ENCODE data around the gene SNX8.

- TF ChIP-seq, protein P1, sequence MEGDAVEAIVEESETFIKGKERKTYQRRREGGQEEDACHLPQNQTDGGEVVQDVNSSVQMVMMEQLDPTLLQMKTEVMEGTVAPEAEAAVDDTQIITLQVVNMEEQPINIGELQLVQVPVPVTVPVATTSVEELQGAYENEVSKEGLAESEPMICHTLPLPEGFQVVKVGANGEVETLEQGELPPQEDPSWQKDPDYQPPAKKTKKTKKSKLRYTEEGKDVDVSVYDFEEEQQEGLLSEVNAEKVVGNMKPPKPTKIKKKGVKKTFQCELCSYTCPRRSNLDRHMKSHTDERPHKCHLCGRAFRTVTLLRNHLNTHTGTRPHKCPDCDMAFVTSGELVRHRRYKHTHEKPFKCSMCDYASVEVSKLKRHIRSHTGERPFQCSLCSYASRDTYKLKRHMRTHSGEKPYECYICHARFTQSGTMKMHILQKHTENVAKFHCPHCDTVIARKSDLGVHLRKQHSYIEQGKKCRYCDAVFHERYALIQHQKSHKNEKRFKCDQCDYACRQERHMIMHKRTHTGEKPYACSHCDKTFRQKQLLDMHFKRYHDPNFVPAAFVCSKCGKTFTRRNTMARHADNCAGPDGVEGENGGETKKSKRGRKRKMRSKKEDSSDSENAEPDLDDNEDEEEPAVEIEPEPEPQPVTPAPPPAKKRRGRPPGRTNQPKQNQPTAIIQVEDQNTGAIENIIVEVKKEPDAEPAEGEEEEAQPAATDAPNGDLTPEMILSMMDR (IDR thresholded peaks at IDR 0.05; ENCODE audit: low read depth, low read length, poor library complexity, severe bottlenecking) = no peak
- no peak for TF ChIP-seq EZH2phosphoT487 (IDR thresholded peaks at IDR 0.05; ENCODE audit: borderline replicate concordance, low read length)
Observed at GRCh38 chr7:2350055-2350454, 35.8 kb upstream of the SNX8 start.
